Hepatocyte (in vitro differentiated cells): ENCODE measurements around the gene ENG. TPM values are rescaled to one million over a fixed set of nuclear protein-coding genes. Genes with fewer than 3 reads are reported as not detected.
"Not testable (repeated sequence)": the region's sequence is repeated elsewhere in the genome, so short reads cannot be mapped to it uniquely, and the experiment has no call there.

Experiments used
- DNase-seq: peaks from one replicate; pipeline ENCODE4 v3.0.0-alpha.2; 2016; ENCODE audit warnings: low spot score
- H2AFZ ChIP-seq: fragments of 200-600 bp; sonication (generic); 2 replicates; pipeline ENCODE4 v1.6.0; 2016; ENCODE audit warnings: antibody characterized with exemption, mild to moderate bottlenecking
- H3K27ac ChIP-seq: fragments of 200-600 bp; sonication (generic); 2 replicates; pipeline ENCODE4 v1.5.1; 2016; ENCODE audit warnings: mild to moderate bottlenecking
- H3K27me3 ChIP-seq: fragments of 200-600 bp; sonication (generic); 2 replicates; pipeline ENCODE4 v1.6.1; 2016
- H3K36me3 ChIP-seq: fragments of 200-600 bp; sonication (generic); replicated peaks from 2 replicates; pipeline ENCODE4 v1.5.1; 2016; ENCODE audit warnings: low read depth; ENCODE audit not compliant: insufficient read depth
- H3K4me1 ChIP-seq: fragments of 200-600 bp; sonication (generic); 2 replicates; pipeline ENCODE4 v1.5.1; 2016; ENCODE audit warnings: mild to moderate bottlenecking, moderate library complexity; ENCODE audit not compliant: insufficient read depth
- H3K4me2 ChIP-seq: fragments of 200-600 bp; sonication (generic); 2 replicates; pipeline ENCODE4 v1.6.0; 2016
- H3K4me3 ChIP-seq: fragments of 200-600 bp; sonication (generic); 2 replicates; pipeline ENCODE4 v1.5.1; 2016; ENCODE audit warnings: mild to moderate bottlenecking
- H3K79me2 ChIP-seq: fragments of 200-600 bp; sonication (generic); 2 replicates; pipeline ENCODE4 v1.6.0; 2017; ENCODE audit warnings: mild to moderate bottlenecking
- H3K9me2 ChIP-seq: fragments of 200-600 bp; sonication (generic); replicated peaks from 2 replicates; pipeline ENCODE4 v1.6.0; 2017; ENCODE audit warnings: mild to moderate bottlenecking; ENCODE audit not compliant: insufficient read depth
- H3K9me3 ChIP-seq: fragments of 200-600 bp; sonication (generic); 2 replicates; pipeline ENCODE4 v1.5.1; 2016; ENCODE audit warnings: low read depth, mild to moderate bottlenecking
- H4K20me1 ChIP-seq: fragments of 200-600 bp; sonication (generic); 2 replicates; pipeline ENCODE4 v1.6.0; 2016; ENCODE audit warnings: mild to moderate bottlenecking; ENCODE audit not compliant: insufficient read depth, poor library complexity, severe bottlenecking
- CTCF ChIP-seq: fragments of 200-600 bp; sonication (generic); IDR thresholded peaks from 2 replicates; pipeline ENCODE4 v1.5.1; 2016; ENCODE audit warnings: antibody characterized with exemption, mild to moderate bottlenecking; ENCODE audit not compliant: poor library complexity
- EZH2 ChIP-seq: fragments of 200-600 bp; sonication (generic); IDR thresholded peaks from 2 replicates; pipeline ENCODE4 v1.6.1; 2016; ENCODE audit warnings: antibody characterized with exemption, mild to moderate bottlenecking, borderline replicate concordance
- EZH2phosphoT487 ChIP-seq: fragments of 200-600 bp; sonication (generic); IDR thresholded peaks from one replicate; pipeline ENCODE4 v1.6.1; 2018; ENCODE audit warnings: antibody characterized with exemption, mild to moderate bottlenecking, low read depth, moderate library complexity; ENCODE audit not compliant: unreplicated experiment, severe bottlenecking
- WGBS: methylation state at CpG from one replicate; pipeline ENCODE4 v1.1.6; 2016; ENCODE audit warnings: low lambda C conversion rate; ENCODE audit errors: missing lambda C conversion rate; 5-methylcytosine and 5-hydroxymethylcytosine counted together
- polyA plus RNA-seq: library from polyadenylated mRNA; unstranded; fragments of >200 nt; fragmentation: Nextera tagmentation; extraction: Ambion mirVana; gene quantifications from 2 replicates; pipeline ENCODE4 v1.2.1, GENCODE V29; 2016
- total RNA-seq: library from RNA; depleted of rRNA; stranded (reverse); fragments of >200 nt; gene quantifications from 2 replicates; pipeline ENCODE4 v1.2.3, GENCODE V29; 2014

ENG gene
- total and polyA plus RNA-seq, 2 experiments from 2014 or later = 6.8 to 21.2 TPM

DNA sequence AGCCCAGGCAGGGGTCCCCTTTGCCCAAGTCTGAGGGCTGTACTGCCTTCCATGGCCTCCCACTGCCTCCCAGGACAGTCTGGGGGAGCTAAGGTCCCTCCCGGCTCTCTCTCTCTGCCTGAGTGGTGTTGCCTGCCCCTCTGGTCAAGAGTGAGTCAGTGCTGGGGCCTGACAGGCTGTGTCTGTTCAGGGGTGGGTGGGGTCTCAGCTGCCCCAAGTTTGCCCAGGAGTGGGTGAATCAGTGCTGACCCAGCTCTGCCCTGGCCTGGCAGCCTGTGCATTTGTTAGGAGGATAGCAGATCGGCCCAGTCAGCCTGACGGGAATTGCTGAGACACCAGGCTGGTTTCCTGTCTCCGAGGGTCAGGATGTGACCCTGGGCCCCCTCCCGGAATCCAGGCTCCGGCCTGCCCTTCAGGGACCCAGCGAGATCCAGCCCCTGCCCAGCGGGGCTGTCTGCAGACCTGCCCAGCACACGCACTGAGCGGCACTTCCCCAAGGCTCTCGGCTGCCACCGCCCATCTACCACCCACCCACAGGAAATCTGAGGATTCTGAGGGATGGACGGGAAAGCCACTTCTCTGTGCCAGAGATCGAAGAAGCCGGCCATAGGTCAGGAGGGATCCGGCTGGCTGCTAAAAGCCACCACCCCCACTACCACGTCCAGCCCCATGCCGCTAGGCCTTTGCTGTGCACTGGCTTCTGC lies 15.9 kb downstream of the ENG start:
- peak; percentile 39 for DNase-seq
- H3K9me2 ChIP-seq = no peaks in the 10 kb centered on the region
- H3K9me3 ChIP-seq = no peaks in the 10 kb centered on the region
- H3K36me3 ChIP-seq = no peaks in the 10 kb centered on the region
- H3K4me3 ChIP-seq = no peak overlapping the region
- H3K4me2 ChIP-seq = no peak overlapping the region
- peaks cover 15% of the 10 kb centered on the region for H3K4me1 ChIP-seq
- no peaks in the 10 kb centered on the region for H3K27me3 ChIP-seq
- no peaks in the 10 kb centered on the region for H4K20me1 ChIP-seq
- no peak for TF ChIP-seq EZH2
- no peak for TF ChIP-seq EZH2phosphoT487
- no peak for TF ChIP-seq CTCF
- H3K79me2 ChIP-seq = no peaks in the 10 kb centered on the region
- H3K27ac ChIP-seq = peak overlapping the region; percentile 69
- no peak overlapping the region for H2AFZ ChIP-seq
- 49% methylated on average over 16 of the region's 18 CpGs for WGBS

GRCh38 chr9:127837346-127837745 lies 17.1 kb downstream of the ENG start:
- Histone ChIP-seq H3K9me3 (no peaks in the 10 kb centered on the region), H3K79me2 (no peaks in the 10 kb centered on the region)

DNA sequence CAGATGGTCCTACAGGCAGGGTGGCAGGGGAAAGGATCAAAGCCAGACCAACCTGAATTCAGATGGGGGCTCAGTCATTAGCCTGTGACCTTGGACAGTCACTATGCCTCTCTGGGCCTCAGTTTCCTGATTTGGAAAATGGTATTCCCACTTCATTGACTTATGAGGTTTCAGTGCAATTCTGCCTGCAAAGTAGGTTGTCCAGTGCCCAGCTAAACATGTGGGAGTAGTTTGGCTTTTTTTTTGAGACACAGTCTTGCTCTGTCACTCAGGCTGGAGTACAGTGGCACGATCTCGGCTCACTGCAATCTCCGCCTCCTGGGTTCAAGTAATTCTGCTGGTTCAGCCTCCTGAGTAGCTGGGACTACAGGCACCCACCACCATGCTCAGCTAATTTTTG lies 17.9 kb downstream of the ENG start:
- peak overlapping the region; percentile 80 for H3K27ac ChIP-seq
- H3K9me2 ChIP-seq, H3K4me2 ChIP-seq, DNase-seq, H3K27me3 ChIP-seq, H3K4me3 ChIP-seq, H3K79me2 ChIP-seq, H3K9me3 ChIP-seq, H4K20me1 ChIP-seq, H3K36me3 ChIP-seq, H2AFZ ChIP-seq: not testable (repeated sequence)
- H3K4me1 ChIP-seq = peaks cover 15% of the 10 kb centered on the region
- WGBS = 88% methylated on average over 3 of the region's 3 CpGs

More at GRCh38 chr9:127837346-127837745, 17.1 kb downstream of the ENG start:
- no peak for DNase-seq
- no peaks in the 10 kb centered on the region for H3K27me3 ChIP-seq
- no peak overlapping the region for H2AFZ ChIP-seq
- no peaks in the 10 kb centered on the region for H4K20me1 ChIP-seq
- WGBS = 71% methylated on average over 4 of the region's 4 CpGs
- H3K4me1 ChIP-seq = peaks cover 15% of the 10 kb centered on the region
- no peak overlapping the region for H3K4me2 ChIP-seq
- H3K36me3 ChIP-seq = no peaks in the 10 kb centered on the region
- no peak overlapping the region for H3K4me3 ChIP-seq
- TF ChIP-seq EZH2phosphoT487 (no peak), CTCF (no peak), EZH2 (no peak)
- H3K9me2 ChIP-seq = no peaks in the 10 kb centered on the region
- peak overlapping the region; percentile 80 for H3K27ac ChIP-seq

GRCh38 chr9:127835991-127836516 lies 18.4 kb downstream of the ENG start:
- TF ChIP-seq EZH2phosphoT487 = no peak
- TF ChIP-seq EZH2 = no peak
- TF ChIP-seq CTCF = no peak
- H3K4me3 ChIP-seq = no peak overlapping the region
- H4K20me1 ChIP-seq = no peaks in the 10 kb centered on the region
- 70% methylated on average over 9 of the region's 17 CpGs for WGBS
- no peaks in the 10 kb centered on the region for H3K27me3 ChIP-seq
- H3K79me2 ChIP-seq = no peaks in the 10 kb centered on the region
- H3K27ac ChIP-seq = peak overlapping the region; percentile 80
- peaks cover 15% of the 10 kb centered on the region for H3K4me1 ChIP-seq
- no peak overlapping the region for H2AFZ ChIP-seq
- no peaks in the 10 kb centered on the region for H3K9me3 ChIP-seq
- H3K4me2 ChIP-seq = no peak overlapping the region
- no peaks in the 10 kb centered on the region for H3K36me3 ChIP-seq
- peak; percentile 42 for DNase-seq
- H3K9me2 ChIP-seq = no peaks in the 10 kb centered on the region
